Measurements from ENCODE around the gene CSNK1E. TPM values are rescaled to one million over a fixed set of nuclear protein-coding genes. Genes with fewer than 3 reads are reported as not detected.

CSNK1E gene
- total RNA-seq (2021; fragmentation: NEBNext Ultra II Directional; extraction: Animal tissue kit (Norgen Biotek cat#: 25700)) (244 and 247 TPM in 2 replicates), polyA plus RNA-seq (2011; rRNA removed) (263 and 387 TPM in 2 replicates), polyA minus RNA-seq (2011; rRNA and poly(A)+ RNA removed) (183 and 358 TPM in 2 replicates)
- polyA plus RNA-seq (2011; cell fraction: cytosol; rRNA removed), result 335 TPM
- polyA plus RNA-seq (2011; cell fraction: nucleus; rRNA removed), result 537 TPM
- 185 to 231 TPM (median 213 TPM) in 4 replicates for polyA plus RNA-seq (2012, experiment 1 of 2)
- 133 TPM for polyA plus RNA-seq (2012, experiment 2 of 2)
- 177 TPM for polyA plus RNA-seq (2013, experiment 1 of 2)
- 168 TPM for polyA plus RNA-seq (2013, experiment 2 of 2)
- polyA minus RNA-seq (2011; cell fraction: cytosol; rRNA and poly(A)+ RNA removed), result 170 TPM
- polyA minus RNA-seq (2011; cell fraction: nucleus; rRNA and poly(A)+ RNA removed), result 213 TPM
- long read RNA-seq, experiment 1, transcript CSNK1E-203 (11 exons, 2,791 nt), result major isoform, 15 of 82 reads
- long read RNA-seq, experiment 1, partial matches to known transcripts, result 12 of 82 reads
- long read RNA-seq, experiment 1, other reads (novel, unspliced or antisense), result 49 of 82 reads
- long read RNA-seq, experiment 2, partial matches to known transcripts, result 1 of 28 reads
- long read RNA-seq, experiment 2, other reads (novel, unspliced or antisense), result 27 of 28 reads

GRCh38 chr22:38317122-38317994 is at the start of gene CSNK1E:
Gene CSNK1E, minus strand, starts transcription at chr22:38317433. Its CDS starts 3,276 bp downstream, at chr22:38314157.
- H4K91ac ChIP-seq (replicated peaks; ENCODE audit: insufficient read length, low read length), result peak within 1 kb of the TSS; percentile 75
- POLR2A ChIA-PET (ENCODE audit: partially characterized antibody), result interaction anchor here (0.8 to 3.1 kb wide), 17 partner anchors 8 to 104 kb away, joined by 3 to 27 read pairs (median 4); no protein-coding TSS in a partner anchor
- FAIRE-seq (no peak), DNase-seq (ENCODE audit: low read depth in 1 of 2, low spot score in 2 of 2) (peak in 1 of 2 experiments; percentile 84)
- peak within 1 kb of the TSS; percentile 84 for H3K27ac ChIP-seq (ENCODE audit: low read depth, low read length)
- peaks cover 10 to 19% (median 12%) of the 10 kb centered on the region in 4 experiments; a peak in 6 of 8 replicates for H3K36me3 ChIP-seq (ENCODE audit: control insufficient read depth in 2 of 4, insufficient read depth in 4 of 4, low read length in 3 of 4)
- CTCF ChIA-PET (ENCODE audit: partially characterized antibody), result interaction anchor here (1.2 to 1.8 kb wide), 5 partner anchors 11 to 36 kb away, joined by 3 to 10 read pairs (median 5); no protein-coding TSS in a partner anchor
- peak within 1 kb of the TSS; percentile 89 to 97 (median 90) for H3K9ac ChIP-seq (replicated peaks in 1 of 4; ENCODE audit: extremely low read depth in 1 of 4, low read depth in 3 of 4, low read length in 3 of 4)
- H2AK5ac ChIP-seq (ENCODE audit: low read depth, low read length), result peak within 1 kb of the TSS; percentile 88; the same call in 1 of the 2 replicates
- 0 out of 2 replicates have a peak within 1 kb of the TSS, but pooled peaks have one; percentile 14 for H2BK15ac ChIP-seq (ENCODE audit: low read length)
- H3K56ac ChIP-seq (replicated peaks; ENCODE audit: insufficient read length, low read depth, low read length), result peak within 1 kb of the TSS; percentile 3
- H2BK12ac ChIP-seq (ENCODE audit: low read depth, low read length), result peak within 1 kb of the TSS; percentile 91
- H3K27me3 ChIP-seq (replicated peaks in 1 of 4; ENCODE audit: control insufficient read depth in 3 of 4, extremely low read depth in 1 of 4, insufficient read depth in 3 of 4, low read length in 3 of 4), result no peaks in the 10 kb centered on the region
- peak within 1 kb of the TSS; percentile 97; the same call in 1 of the 2 replicates for H4K8ac ChIP-seq (ENCODE audit: extremely low read depth, insufficient read depth, low read length)
- no peak within 1 kb of the TSS for H2BK20ac ChIP-seq (ENCODE audit: low read length)
- no peak within 1 kb of the TSS for H3K23ac ChIP-seq (ENCODE audit: insufficient read length)
- H3K18ac ChIP-seq (ENCODE audit: extremely low read depth, low read length), result peak within 1 kb of the TSS; percentile 82
- H4K5ac ChIP-seq (ENCODE audit: insufficient read length, low read depth, low read length), result peak within 1 kb of the TSS; percentile 86
- H3K79me2 ChIP-seq (ENCODE audit: control insufficient read depth in 1 of 2, insufficient read depth in 2 of 2, low read length in 2 of 2), result peaks cover 43 to 65% of the 10 kb centered on the region in 2 experiments
- H2BK5ac ChIP-seq (ENCODE audit: low read depth, low read length), result peak within 1 kb of the TSS; percentile 84
- peaks cover 10% of the 10 kb centered on the region; the same call in 1 of the 2 replicates for H3K23me2 ChIP-seq (ENCODE audit: low read depth, low read length)
- H2AFZ ChIP-seq (ENCODE audit: low read length), result no peak within 1 kb of the TSS; the same call in 1 of the 2 replicates
- peaks cover 25 to 34% of the 10 kb centered on the region in 2 experiments for H4K20me1 ChIP-seq (replicated peaks in 1 of 2; ENCODE audit: control insufficient read depth in 1 of 2, insufficient read depth in 2 of 2, low read length in 2 of 2)
- peak within 1 kb of the TSS; percentile 89 to 95 for H3K4me2 ChIP-seq (ENCODE audit: insufficient read depth in 1 of 2, low read depth in 2 of 2, low read length in 2 of 2)
- peak within 1 kb of the TSS; percentile 13 for H2BK120ac ChIP-seq (replicated peaks; ENCODE audit: low read depth, low read length)
- no peak within 1 kb of the TSS for H3K14ac ChIP-seq (ENCODE audit: insufficient read length)
- WGBS, 2 experiments (ENCODE audit: extremely low coverage in 1 of 2, insufficient coverage in 1 of 2, insufficient read length in 1 of 2, insufficient replicate concordance in 2 of 2, low coverage in 1 of 2, low lambda C conversion rate in 2 of 2, missing lambda C conversion rate in 1 of 2), result 7% methylated on average over 19 of the region's 98 CpGs; no CpG with 5 or more reads in 1 of the 2 experiments
- no peaks in the 10 kb centered on the region for H3K9me3 ChIP-seq (ENCODE audit: insufficient read depth in 2 of 2, low read depth in 1 of 2, low read length in 1 of 2)
- peak within 1 kb of the TSS; percentile 88 to 99 (median 94) for H3K4me3 ChIP-seq (ENCODE audit: extremely low read depth in 1 of 4, insufficient read depth in 2 of 4, low read depth in 3 of 4, low read length in 4 of 4)
- H3K4me1 ChIP-seq (replicated peaks in 1 of 4; ENCODE audit: control insufficient read depth in 3 of 4, insufficient read depth in 4 of 4, low read length in 3 of 4), result peaks cover 15 to 46% (median 40%) of the 10 kb centered on the region in 4 experiments
- peak within 1 kb of the TSS; percentile 28 for H3K4ac ChIP-seq (replicated peaks; ENCODE audit: insufficient read length, low read depth, low read length)
- peaks cover 22% of the 10 kb centered on the region for H3K79me1 ChIP-seq (ENCODE audit: low read depth, low read length)
- no peak for TF ChIP-seq SRF (IDR thresholded peaks at IDR 0.05; ENCODE audit: low read depth, low read length)
- peak; percentile 12 for TF ChIP-seq KDM4A (IDR thresholded peaks at IDR 0.05; ENCODE audit: low read depth, low read length, severe bottlenecking)
- peak; percentile 51; the same call in 1 of the 2 replicates for TF ChIP-seq ATF2 (IDR thresholded peaks at IDR 0.05; ENCODE audit: low read length)
- TF ChIP-seq CREB1 (IDR thresholded peaks at IDR 0.05), result 0 out of 2 replicates have a peak, but pooled peaks have one; percentile 31
- peak; percentile 59 for TF ChIP-seq ASH2L (IDR thresholded peaks at IDR 0.05; ENCODE audit: low read length)
- TF ChIP-seq SIX5 (IDR thresholded peaks at IDR 0.05; ENCODE audit: low read depth, low read length), result no peak

Data from H1 (cell line).